WTC11 (cell line): ENCODE results near the gene VPS33B. TPM values are rescaled to one million over a fixed set of nuclear protein-coding genes. Genes with fewer than 3 reads are reported as not detected.

ENCODE experiments used
- ATAC-seq: fragments of 200-7000 bp; cut with Tn5 transposase; 2 replicates; pipeline ENCODE4 v1.10.0; 2021; ENCODE audit warnings: mild to moderate bottlenecking, moderate library complexity
- CTCF ChIA-PET: fragments of 300-600 bp; sonication (Branson Sonifier 250); formaldehyde crosslinking; loops from one replicate; lab custom pipeline; 2021; ENCODE audit warnings: antibody characterized with exemption; lab: Charles Lee
- POLR2A ChIA-PET: fragments of 350-600 bp; sonication (Branson Sonifier 250); formaldehyde crosslinking; loops from one replicate; lab custom pipeline; 2021; ENCODE audit warnings: antibody characterized with exemption; lab: Charles Lee
- DNase-seq: peaks from one replicate; pipeline ENCODE4 v3.0.0; 2021; ENCODE audit warnings: low spot score
- H3K27ac Mint-ChIP-seq: 2 replicates; pipeline ENCODE4 v1.8.0; 2021; ENCODE audit warnings: mixed read lengths
- H3K27me3 Mint-ChIP-seq: 2 replicates; pipeline ENCODE4 v1.8.0; 2021; ENCODE audit warnings: low read depth, mild to moderate bottlenecking, moderate library complexity, mixed read lengths
- H3K36me3 Mint-ChIP-seq: 2 replicates; pipeline ENCODE4 v1.8.0; 2021; ENCODE audit warnings: mixed read lengths
- H3K4me1 Mint-ChIP-seq: 2 replicates; pipeline ENCODE4 v1.8.0; 2022; ENCODE audit warnings: mixed read lengths
- H3K4me3 Mint-ChIP-seq: 2 replicates; pipeline ENCODE4 v1.8.0; 2021; ENCODE audit warnings: mild to moderate bottlenecking, moderate library complexity, mixed read lengths
- H3K9me3 Mint-ChIP-seq: 2 replicates; pipeline ENCODE4 v1.8.0; 2021; ENCODE audit warnings: mixed read lengths
- ATF1 ChIP-seq: sonication (generic); formaldehyde crosslinking; IDR thresholded peaks from 2 replicates; pipeline ENCODE4 v1.8.1; 2023; ENCODE audit warnings: mild to moderate bottlenecking, moderate library complexity, missing genetic modification reagents
- ESRRA ChIP-seq: sonication (generic); formaldehyde crosslinking; IDR thresholded peaks from 2 replicates; pipeline ENCODE4 v1.8.1; 2022; ENCODE audit warnings: mild to moderate bottlenecking, missing genetic modification reagents, borderline replicate concordance
- JAZF1 ChIP-seq: fragments of 250-450 bp; sonication (Bioruptor Pico); IDR thresholded peaks from 2 replicates; pipeline ENCODE4 v1.9.0; 2021; ENCODE audit warnings: moderate library complexity, mild to moderate bottlenecking, inconsistent platforms
- JUN ChIP-seq: sonication (generic); formaldehyde crosslinking; IDR thresholded peaks from 2 replicates; pipeline ENCODE4 v1.8.0; 2023; ENCODE audit warnings: mild to moderate bottlenecking, missing genetic modification reagents
- MLX ChIP-seq: sonication (generic); formaldehyde crosslinking; IDR thresholded peaks from 2 replicates; pipeline ENCODE4 v1.8.1; 2023; ENCODE audit warnings: mild to moderate bottlenecking, missing genetic modification reagents, moderate library complexity
- NR1H2 ChIP-seq: sonication (generic); formaldehyde crosslinking; IDR thresholded peaks from 2 replicates; pipeline ENCODE4 v1.9.0; 2021; ENCODE audit warnings: mild to moderate bottlenecking, moderate library complexity, missing genetic modification reagents
- NR2C2 ChIP-seq: sonication (generic); formaldehyde crosslinking; IDR thresholded peaks from 2 replicates; pipeline ENCODE4 v1.8.0; 2022; ENCODE audit warnings: mild to moderate bottlenecking, missing genetic modification reagents
- ZBTB21 ChIP-seq: sonication (generic); formaldehyde crosslinking; IDR thresholded peaks from 2 replicates; pipeline ENCODE4 v1.8.1; 2023; ENCODE audit warnings: mild to moderate bottlenecking, missing genetic modification reagents, borderline replicate concordance
- ZBTB43 ChIP-seq: sonication (generic); formaldehyde crosslinking; IDR thresholded peaks from 2 replicates; pipeline ENCODE4 v1.8.1; 2023; ENCODE audit warnings: mild to moderate bottlenecking, missing genetic modification reagents
- ZNF138 ChIP-seq: sonication (generic); formaldehyde crosslinking; conservative IDR thresholded peaks from 2 replicates; pipeline ENCODE4 v1.8.1; 2022; ENCODE audit warnings: mild to moderate bottlenecking, moderate library complexity, missing genetic modification reagents
- ZNF219 ChIP-seq: sonication (generic); formaldehyde crosslinking; IDR thresholded peaks from 2 replicates; pipeline ENCODE4 v1.8.0; 2023; ENCODE audit warnings: missing genetic modification reagents, mild to moderate bottlenecking, borderline replicate concordance
- ZNF232 ChIP-seq: sonication (generic); formaldehyde crosslinking; IDR thresholded peaks from 2 replicates; pipeline ENCODE4 v1.8.0; 2022; ENCODE audit warnings: mild to moderate bottlenecking, missing genetic modification reagents
- ZNF423 ChIP-seq: fragments of 250-450 bp; sonication (Bioruptor Pico); IDR thresholded peaks from 2 replicates; pipeline ENCODE4 v2.1.2; 2022; ENCODE audit warnings: mild to moderate bottlenecking, moderate library complexity
- total RNA-seq: library from RNA; stranded (reverse); gene quantifications from 3 replicates; pipeline ENCODE4 v1.2.3, GENCODE V29; 2021
- TF ChIP-seq, protein P1 (sequence below): sonication (generic); formaldehyde crosslinking; conservative IDR thresholded peaks from 2 replicates; pipeline ENCODE4 v1.8.1; 2023; ENCODE audit warnings: mild to moderate bottlenecking, low read depth, missing genetic modification reagents, moderate library complexity
- TF ChIP-seq, protein P2 (sequence below): sonication (generic); formaldehyde crosslinking; IDR thresholded peaks from 2 replicates; pipeline ENCODE4 v1.8.1; 2023; ENCODE audit warnings: mild to moderate bottlenecking, missing genetic modification reagents, moderate library complexity
- TF ChIP-seq, protein P3 (sequence below): sonication (generic); formaldehyde crosslinking; IDR thresholded peaks from 2 replicates; pipeline ENCODE4 v1.8.1; 2022; ENCODE audit warnings: low read depth, mild to moderate bottlenecking, moderate library complexity, missing genetic modification reagents, borderline replicate concordance
- TF ChIP-seq, protein P4 (sequence below): sonication (generic); formaldehyde crosslinking; IDR thresholded peaks from 2 replicates; pipeline ENCODE4 v1.8.0; 2023; ENCODE audit warnings: mild to moderate bottlenecking, missing genetic modification reagents
- TF ChIP-seq, protein P5 (sequence below): sonication (generic); formaldehyde crosslinking; IDR thresholded peaks from 2 replicates; pipeline ENCODE4 v1.8.0; 2022; ENCODE audit warnings: mild to moderate bottlenecking, missing genetic modification reagents

VPS33B gene
- total RNA-seq, 1 experiment from 2014 or later = 21.1 TPM

- H3K4me1 Mint-ChIP-seq = no peaks in the 10 kb centered on the region
- no peak overlapping the region for H3K4me3 Mint-ChIP-seq
- CTCF ChIA-PET = interaction anchor here (0.8 to 6.2 kb wide), 4 partner anchors 9 to 67 kb away, joined by 3 to 50 read pairs (median 6); partner anchors contain the start of genes HDDC3 and UNC45A
- POLR2A ChIA-PET = interaction anchor here (1.1 to 1.2 kb wide), 2 partner anchors 9 to 28 kb away, joined by 3 to 5 read pairs; partner anchors contain the start of gene PRC1
- DNase-seq = no peak
- no peaks in the 10 kb centered on the region for H3K27me3 Mint-ChIP-seq
- peak overlapping the region; percentile 32; the same call in 1 of the 2 replicates for H3K27ac Mint-ChIP-seq
- no peaks in the 10 kb centered on the region for H3K9me3 Mint-ChIP-seq
- ATAC-seq = no peak
- TF ChIP-seq, protein P1, sequence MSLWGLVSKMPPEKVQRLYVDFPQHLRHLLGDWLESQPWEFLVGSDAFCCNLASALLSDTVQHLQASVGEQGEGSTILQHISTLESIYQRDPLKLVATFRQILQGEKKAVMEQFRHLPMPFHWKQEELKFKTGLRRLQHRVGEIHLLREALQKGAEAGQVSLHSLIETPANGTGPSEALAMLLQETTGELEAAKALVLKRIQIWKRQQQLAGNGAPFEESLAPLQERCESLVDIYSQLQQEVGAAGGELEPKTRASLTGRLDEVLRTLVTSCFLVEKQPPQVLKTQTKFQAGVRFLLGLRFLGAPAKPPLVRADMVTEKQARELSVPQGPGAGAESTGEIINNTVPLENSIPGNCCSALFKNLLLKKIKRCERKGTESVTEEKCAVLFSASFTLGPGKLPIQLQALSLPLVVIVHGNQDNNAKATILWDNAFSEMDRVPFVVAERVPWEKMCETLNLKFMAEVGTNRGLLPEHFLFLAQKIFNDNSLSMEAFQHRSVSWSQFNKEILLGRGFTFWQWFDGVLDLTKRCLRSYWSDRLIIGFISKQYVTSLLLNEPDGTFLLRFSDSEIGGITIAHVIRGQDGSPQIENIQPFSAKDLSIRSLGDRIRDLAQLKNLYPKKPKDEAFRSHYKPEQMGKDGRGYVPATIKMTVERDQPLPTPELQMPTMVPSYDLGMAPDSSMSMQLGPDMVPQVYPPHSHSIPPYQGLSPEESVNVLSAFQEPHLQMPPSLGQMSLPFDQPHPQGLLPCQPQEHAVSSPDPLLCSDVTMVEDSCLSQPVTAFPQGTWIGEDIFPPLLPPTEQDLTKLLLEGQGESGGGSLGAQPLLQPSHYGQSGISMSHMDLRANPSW (CRISPR knock-in tag) = no peak
- TF ChIP-seq, all 79 proteins: peak for 0
- peaks cover 86% of the 10 kb centered on the region for H3K36me3 Mint-ChIP-seq
Measured at GRCh38 chr15:90966262-90966661, 56.1 kb downstream of the VPS33B start.

- ChIA-PET CTCF (interaction anchor here (1.3 to 3.4 kb wide), 2 partner anchors 30 to 307 kb away, joined by 3 to 15 read pairs; partner anchors contain the start of gene HDDC3), POLR2A (no interaction called here)
- H3K4me1 Mint-ChIP-seq = peaks cover 6% of the 10 kb centered on the region
- ATAC-seq (no peak), DNase-seq (no peak)
- no peaks in the 10 kb centered on the region for H3K27me3 Mint-ChIP-seq
- no peak overlapping the region for H3K4me3 Mint-ChIP-seq
- H3K36me3 Mint-ChIP-seq = peaks cover 62% of the 10 kb centered on the region
- no peak overlapping the region for H3K27ac Mint-ChIP-seq
- no peak for TF ChIP-seq NR2C2 (CRISPR knock-in tag)
- TF ChIP-seq JUN (CRISPR knock-in tag) = no peak
- TF ChIP-seq ZNF423 (CRISPR knock-in tag) = no peak
- no peak for TF ChIP-seq MLX (CRISPR knock-in tag)
- TF ChIP-seq, protein P2, sequence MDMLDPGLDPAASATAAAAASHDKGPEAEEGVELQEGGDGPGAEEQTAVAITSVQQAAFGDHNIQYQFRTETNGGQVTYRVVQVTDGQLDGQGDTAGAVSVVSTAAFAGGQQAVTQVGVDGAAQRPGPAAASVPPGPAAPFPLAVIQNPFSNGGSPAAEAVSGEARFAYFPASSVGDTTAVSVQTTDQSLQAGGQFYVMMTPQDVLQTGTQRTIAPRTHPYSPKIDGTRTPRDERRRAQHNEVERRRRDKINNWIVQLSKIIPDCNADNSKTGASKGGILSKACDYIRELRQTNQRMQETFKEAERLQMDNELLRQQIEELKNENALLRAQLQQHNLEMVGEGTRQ (CRISPR knock-in tag) = no peak
- TF ChIP-seq ZNF138 = no peak
- no peak for TF ChIP-seq ZBTB21
- no peak for TF ChIP-seq ZNF232 (CRISPR knock-in tag)
- no peak for TF ChIP-seq ZBTB43 (CRISPR knock-in tag)
- no peaks in the 10 kb centered on the region for H3K9me3 Mint-ChIP-seq
Measured at GRCh38 chr15:90962021-90962420, 60.4 kb downstream of the VPS33B start.

- ATAC-seq (no peak), DNase-seq (no peak)
- CTCF ChIA-PET = interaction anchor here (1.6 to 3.4 kb wide), 2 partner anchors 28 to 73 kb away, joined by 5 to 15 read pairs; partner anchors contain the start of gene HDDC3
- Mint-ChIP-seq H3K4me3 (no peak overlapping the region), H3K9me3 (no peaks in the 10 kb centered on the region), H3K27me3 (no peaks in the 10 kb centered on the region), H3K4me1 (peaks cover 16% of the 10 kb centered on the region), H3K27ac (no peak overlapping the region), H3K36me3 (peaks cover 49% of the 10 kb centered on the region)
- POLR2A ChIA-PET = no interaction called here
- TF ChIP-seq, protein P3, sequence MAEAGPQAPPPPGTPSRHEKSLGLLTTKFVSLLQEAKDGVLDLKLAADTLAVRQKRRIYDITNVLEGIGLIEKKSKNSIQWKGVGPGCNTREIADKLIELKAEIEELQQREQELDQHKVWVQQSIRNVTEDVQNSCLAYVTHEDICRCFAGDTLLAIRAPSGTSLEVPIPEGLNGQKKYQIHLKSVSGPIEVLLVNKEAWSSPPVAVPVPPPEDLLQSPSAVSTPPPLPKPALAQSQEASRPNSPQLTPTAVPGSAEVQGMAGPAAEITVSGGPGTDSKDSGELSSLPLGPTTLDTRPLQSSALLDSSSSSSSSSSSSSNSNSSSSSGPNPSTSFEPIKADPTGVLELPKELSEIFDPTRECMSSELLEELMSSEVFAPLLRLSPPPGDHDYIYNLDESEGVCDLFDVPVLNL (CRISPR knock-in tag) = no peak
- TF ChIP-seq NR1H2 (CRISPR knock-in tag) (no peak), ZNF219 (CRISPR knock-in tag) (no peak), ATF1 (CRISPR knock-in tag) (no peak), JAZF1 (CRISPR knock-in tag) (no peak), ESRRA (no peak)
- TF ChIP-seq, protein P4, sequence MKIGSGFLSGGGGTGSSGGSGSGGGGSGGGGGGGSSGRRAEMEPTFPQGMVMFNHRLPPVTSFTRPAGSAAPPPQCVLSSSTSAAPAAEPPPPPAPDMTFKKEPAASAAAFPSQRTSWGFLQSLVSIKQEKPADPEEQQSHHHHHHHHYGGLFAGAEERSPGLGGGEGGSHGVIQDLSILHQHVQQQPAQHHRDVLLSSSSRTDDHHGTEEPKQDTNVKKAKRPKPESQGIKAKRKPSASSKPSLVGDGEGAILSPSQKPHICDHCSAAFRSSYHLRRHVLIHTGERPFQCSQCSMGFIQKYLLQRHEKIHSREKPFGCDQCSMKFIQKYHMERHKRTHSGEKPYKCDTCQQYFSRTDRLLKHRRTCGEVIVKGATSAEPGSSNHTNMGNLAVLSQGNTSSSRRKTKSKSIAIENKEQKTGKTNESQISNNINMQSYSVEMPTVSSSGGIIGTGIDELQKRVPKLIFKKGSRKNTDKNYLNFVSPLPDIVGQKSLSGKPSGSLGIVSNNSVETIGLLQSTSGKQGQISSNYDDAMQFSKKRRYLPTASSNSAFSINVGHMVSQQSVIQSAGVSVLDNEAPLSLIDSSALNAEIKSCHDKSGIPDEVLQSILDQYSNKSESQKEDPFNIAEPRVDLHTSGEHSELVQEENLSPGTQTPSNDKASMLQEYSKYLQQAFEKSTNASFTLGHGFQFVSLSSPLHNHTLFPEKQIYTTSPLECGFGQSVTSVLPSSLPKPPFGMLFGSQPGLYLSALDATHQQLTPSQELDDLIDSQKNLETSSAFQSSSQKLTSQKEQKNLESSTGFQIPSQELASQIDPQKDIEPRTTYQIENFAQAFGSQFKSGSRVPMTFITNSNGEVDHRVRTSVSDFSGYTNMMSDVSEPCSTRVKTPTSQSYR (CRISPR knock-in tag) = no peak
- TF ChIP-seq, protein P5, sequence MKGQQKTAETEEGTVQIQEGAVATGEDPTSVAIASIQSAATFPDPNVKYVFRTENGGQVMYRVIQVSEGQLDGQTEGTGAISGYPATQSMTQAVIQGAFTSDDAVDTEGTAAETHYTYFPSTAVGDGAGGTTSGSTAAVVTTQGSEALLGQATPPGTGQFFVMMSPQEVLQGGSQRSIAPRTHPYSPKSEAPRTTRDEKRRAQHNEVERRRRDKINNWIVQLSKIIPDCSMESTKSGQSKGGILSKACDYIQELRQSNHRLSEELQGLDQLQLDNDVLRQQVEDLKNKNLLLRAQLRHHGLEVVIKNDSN (CRISPR knock-in tag) = no peak
Measured at GRCh38 chr15:90960298-90961091, 61.9 kb downstream of the VPS33B start.
